DMS153 treated with DMSO at 0.1 percent for 48 hours (cell line): Measurements from ENCODE around the gene CTU2.

ENCODE experiments used
- DNase-seq: peaks from one replicate; lab custom pipeline; 2025; ENCODE audit not compliant: unreplicated experiment; lab: John Stamatoyannopoulos, UW

The CTU2 gene

DNA sequence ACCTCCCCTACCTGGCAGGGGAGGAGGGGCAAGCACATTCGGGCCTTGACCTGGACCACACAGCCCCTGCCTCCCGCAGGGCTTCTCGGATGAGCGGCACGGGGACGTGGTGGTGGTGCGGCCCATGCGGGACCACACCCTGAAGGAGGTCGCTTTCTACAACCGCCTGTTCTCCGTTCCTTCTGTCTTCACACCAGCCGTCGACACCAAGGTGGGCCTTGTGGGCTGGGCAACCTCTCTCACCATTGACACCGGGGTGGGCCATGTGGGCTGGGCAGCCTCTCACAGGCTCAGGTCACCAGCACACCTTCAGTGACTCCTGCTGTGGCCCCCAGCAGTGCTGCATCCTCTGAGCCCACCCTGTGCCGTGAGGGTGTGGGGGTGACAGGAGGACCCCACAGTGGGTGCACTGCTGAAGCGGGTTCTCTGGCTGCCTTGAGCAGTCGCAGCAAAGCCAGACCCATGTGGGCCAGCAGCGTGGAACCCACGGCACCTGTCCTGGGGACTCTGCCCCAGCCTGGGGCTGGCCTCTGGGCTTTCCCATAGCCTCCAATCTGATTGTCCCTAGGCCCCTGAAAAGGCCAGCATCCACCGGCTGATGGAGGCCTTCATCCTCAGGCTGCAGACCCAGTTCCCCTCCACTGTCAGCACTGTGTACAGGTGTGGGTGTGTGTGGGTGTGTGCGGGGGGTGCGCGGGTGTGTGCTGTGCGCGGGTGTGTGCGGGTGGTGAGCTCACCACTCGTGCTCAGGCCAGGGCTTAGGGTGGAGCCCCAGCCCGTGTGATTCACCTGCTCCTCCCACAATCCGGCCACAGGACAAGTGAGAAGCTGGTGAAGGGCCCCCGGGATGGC lies 7.5 kb downstream of the CTU2 start:
- no peak for DNase-seq

DNA sequence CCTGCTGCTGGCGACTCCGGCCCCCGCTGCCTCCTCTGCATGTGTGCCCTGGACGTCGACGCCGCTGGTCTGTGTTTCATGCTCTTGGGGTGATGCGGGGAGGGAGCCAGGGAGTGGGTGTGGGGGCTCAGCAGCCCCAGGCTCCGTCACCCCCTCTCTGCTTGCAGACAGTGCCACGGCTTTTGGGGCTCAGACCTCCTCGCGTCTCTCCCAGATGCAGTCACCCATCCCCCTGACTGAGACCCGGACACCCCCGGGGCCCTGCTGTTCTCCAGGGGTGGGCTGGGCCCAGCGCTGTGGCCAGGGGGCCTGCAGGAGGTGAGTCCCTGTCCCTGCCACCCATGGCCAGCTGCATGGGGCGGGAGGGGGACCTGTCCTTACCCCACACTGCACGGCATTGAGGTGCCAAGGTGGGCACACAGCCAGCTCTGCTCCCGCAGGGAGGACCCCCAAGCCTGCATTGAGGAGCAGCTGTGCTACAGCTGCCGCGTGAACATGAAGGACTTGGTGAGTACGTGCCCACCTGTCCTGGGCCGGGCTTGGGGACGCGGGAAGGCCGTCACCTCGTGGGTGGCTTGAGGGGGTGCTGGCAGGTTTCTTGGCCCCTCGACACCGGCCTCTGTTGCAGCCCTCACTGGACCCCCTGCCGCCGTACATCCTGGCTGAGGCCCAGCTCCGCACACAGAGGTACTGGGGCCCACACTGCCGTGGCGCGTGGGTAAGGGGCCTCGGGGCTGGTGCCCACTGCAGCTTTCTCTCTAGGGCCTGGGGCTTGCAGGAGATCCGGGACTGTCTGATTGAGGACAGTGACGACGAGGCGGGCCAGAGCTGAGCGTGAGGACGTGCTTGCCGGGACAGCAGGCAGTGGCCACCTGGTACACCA lies 8.4 kb downstream of the CTU2 start:
- DNase-seq, result no peak

DNA sequence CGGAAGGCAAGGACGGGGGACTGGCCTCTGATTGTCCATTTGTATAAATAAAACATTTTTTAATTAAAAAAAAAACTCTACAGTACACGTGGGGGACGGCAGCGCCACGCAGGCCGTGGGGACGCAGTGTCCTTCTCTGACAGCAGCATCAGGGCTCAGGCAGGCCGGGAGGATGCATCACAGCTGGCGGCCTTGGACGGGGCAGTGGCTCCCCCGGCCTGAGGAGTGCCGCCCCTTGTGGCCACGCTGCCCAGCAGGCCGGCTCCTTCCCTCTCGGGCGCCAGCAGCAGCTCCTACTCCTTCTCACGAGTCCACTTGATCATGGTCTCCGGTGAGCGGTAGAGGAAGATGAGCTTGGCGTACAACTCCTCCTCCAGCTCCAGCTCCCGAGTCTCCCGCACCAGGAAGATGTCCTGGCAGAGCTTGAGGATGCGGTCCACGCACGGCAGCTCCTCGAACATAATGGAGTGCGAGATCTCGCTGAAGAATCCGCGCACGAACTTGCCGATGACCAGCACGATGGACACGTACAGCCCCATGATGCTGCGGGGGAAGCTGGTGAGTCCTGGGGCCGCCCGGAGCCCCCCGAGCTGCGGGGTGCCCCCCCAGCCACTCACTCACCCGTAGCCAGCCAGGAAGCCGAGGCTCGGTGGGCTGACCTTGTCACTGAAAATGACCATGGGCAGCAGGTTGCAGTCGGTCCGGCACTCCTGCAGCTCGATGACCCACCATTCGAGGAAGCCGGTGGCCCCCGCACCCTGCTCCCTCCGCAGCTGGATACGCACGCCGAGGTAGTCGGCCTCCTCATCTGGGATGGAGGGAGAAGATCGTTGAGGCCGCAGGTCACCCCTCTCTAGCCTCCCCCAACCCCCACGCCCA lies 9.2 kb downstream of the CTU2 start:
- no peak for DNase-seq

- no peak for DNase-seq
Observed at GRCh38 chr16:88716201-88716600, 9.9 kb downstream of the CTU2 start.

GRCh38 chr16:88716601-88717001 lies 10.3 kb downstream of the CTU2 start:
- DNase-seq, result no peak

DNA sequence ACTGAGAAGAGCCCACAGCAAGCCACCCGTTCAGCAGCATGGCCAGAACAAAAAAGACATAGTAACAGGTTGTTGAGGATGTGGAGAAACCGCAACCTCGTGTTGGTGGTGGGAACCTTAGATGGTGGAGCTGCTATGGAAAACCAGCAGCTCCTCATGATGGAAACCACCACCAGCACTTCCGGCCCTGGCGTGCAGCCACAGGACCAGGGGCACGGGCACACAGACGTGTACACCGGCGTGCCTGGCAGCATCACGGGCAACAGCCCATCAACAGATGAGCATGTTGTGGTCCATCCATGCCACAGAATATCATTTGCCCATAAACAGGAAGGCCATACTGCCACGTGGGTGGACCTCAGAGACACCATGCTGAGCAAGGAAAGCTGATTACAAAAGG lies 11.9 kb downstream of the CTU2 start:
- DNase-seq, result no peak

- DNase-seq, result no peak
Observed at GRCh38 chr16:88719267-88719932, 13.1 kb downstream of the CTU2 start.

DNA sequence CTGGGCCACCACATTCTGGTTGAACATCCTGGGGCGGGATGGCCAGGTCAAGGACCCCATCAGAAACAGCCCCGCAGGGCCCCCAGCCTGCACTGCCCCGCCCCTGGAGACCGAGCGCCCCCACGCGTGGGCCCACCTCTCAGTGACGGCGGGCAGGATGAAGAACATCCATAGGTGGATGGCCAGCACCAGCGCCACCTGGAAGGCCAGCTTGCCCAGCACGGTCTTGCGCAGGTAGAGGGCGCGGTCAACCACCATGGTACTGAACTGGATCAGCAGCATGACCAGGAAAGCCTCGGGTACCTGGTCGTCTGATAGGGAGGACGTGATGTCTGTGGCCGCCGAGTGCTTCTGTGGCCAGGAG lies 13.6 kb downstream of the CTU2 start:
- no peak for DNase-seq

- DNase-seq, result no peak
Observed at GRCh38 chr16:88720396-88720970, 14.2 kb downstream of the CTU2 start.

DNA sequence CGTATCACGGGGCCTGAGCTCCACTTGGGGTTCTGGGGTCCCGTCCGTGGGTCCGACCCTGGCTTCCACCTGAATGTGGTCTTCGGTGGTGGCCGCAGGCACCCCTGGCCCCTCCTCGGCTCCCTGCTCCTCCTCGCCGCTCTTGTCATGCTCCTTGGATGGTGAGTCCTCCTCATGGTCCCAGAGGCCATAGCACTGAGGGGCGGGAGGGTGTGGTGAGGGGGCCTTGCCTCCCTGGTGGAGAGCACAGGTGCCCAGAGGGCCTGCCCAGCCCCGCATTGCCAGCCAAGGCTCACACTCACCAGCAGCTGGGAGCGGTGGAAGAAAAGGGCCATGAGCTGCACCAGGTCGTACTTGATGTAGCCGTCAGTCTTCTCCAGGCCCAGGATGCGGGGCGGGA lies 14.9 kb downstream of the CTU2 start:
- no peak for DNase-seq

DNA sequence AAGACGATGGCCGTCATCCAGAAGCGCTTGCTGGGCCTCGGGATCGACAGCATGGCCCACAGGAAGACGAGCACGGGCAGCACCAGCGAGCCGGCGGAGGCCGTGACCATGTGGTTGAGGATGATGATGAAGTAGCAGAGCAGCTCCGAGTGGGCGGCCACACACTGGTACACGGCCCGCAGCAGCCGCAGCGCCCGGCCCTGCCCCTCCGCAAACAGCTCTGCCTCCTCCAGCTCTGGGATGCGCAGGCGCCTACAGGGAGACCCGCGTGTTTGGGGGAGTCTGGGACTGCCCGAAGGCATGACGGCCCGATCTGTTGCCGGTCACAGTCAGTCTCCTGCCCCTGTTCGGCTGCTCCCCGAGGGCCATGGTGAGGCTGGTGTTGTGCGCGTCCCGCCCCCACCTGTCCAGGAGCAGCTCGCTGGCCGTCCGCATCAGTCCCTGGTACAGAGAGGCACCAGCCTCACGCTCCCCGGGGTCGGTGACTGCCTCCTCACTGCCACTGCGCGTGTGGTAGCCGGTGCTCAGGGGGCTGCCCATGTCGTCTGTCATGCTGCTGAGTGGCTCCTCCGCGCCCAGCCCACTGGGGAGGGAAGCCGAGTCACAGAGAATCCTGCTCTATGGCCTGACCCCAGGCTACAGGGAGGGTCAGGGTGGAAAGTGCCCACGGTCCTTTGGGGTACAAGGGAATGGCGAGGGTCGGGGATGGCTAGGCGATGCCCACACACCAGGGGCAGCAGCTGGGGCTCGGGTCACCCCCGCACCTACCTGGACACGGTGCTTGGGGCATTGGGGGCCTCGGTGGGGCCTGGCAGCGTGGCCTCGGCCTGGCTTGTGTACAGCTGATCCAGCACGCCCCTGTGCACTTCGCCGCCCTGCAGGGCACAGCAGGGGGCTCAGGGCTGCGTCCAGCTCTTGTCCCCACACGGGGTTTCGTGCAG lies 15.8 kb downstream of the CTU2 start:
- no peak for DNase-seq

GRCh38 chr16:88722784-88723506 lies 16.6 kb downstream of the CTU2 start:
- DNase-seq, result no peak

DNA sequence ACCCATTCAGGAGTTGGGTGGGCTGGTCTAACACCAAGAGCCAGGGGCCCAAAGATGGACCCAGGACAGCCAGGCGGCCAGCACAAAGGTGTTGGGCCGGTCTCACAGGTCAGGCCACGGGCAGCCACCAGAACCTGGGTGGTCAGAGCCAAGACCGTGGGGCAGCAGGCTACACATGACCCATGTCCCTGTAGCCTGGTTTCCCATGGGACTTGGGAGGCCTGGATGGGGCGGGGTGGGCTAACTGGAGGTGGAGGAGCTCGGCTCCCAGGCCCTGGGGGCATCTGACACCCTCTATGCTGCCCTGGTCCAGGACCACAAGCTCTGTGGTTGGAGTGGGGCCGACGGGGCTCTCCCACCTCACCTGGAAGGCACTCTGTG lies 17.2 kb downstream of the CTU2 start:
- no peak for DNase-seq

- DNase-seq, result no peak
Observed at GRCh38 chr16:88723911-88724310, 17.6 kb downstream of the CTU2 start.

DNA sequence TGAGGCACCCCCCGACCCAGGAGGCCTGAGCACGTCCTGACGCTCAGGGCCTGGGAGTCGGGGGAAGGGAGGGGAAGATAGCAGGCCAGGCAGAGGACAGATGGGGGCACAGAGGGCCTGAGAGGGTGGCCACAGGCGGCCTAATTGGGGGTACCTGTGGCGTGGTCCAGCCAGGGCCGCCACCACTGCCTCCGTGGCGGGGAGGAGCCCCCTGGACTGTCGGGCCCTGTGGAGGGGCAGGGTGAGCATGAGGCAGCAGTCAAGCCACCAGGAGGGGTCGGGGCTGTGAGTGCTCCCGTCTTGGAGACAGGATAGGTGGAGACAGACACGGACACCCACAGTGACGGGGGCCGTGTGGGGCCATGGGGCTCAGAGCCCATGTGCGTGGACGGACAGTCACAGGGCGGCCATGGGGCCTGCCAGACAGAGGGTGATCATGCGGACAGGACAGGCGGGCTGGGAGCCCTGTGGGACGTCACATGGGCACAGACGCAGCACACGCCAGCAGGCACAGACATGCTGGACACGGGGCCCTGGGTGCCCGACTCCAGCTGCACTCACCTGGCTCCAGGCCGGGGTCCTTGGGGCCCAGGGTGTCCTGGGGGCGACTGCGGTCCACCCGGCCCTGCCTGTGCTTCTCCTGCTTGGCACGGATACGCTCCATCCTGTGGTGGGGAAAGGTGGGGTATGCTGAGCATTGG lies 18.7 kb downstream of the CTU2 start:
- DNase-seq, result no peak

- DNase-seq, result no peak
Observed at GRCh38 chr16:88725609-88726407, 19.5 kb downstream of the CTU2 start.

GRCh38 chr16:88726408-88726749 lies 20.1 kb downstream of the CTU2 start:
- DNase-seq, result no peak
